Liver (tissue), 3 donors: ENCODE results near the gene DLG4.

ENCODE experiments used
- EGR1 ChIP-seq, 2 donors: IDR thresholded peaks; 2 replicates each; pipeline ENCODE4 v1.6.1; 2016 to 2018; ENCODE audit warnings: antibody characterized with exemption in 2 of 2, low read depth in 2 of 2
- GABPA ChIP-seq, 2 donors: IDR thresholded peaks in 1 of 2; conservative IDR thresholded peaks in 1 of 2; 2 replicates each; pipeline ENCODE4 v1.6.1; 2016; ENCODE audit warnings: antibody characterized with exemption in 2 of 2, mild to moderate bottlenecking in 1 of 2, moderate library complexity in 1 of 2
- HNF4G ChIP-seq: IDR thresholded peaks from 2 replicates; pipeline ENCODE4 v1.6.1; 2016; ENCODE audit warnings: antibody characterized with exemption
- NR2F2 ChIP-seq: IDR thresholded peaks from 2 replicates; pipeline ENCODE4 v1.6.1; 2016; ENCODE audit warnings: antibody characterized with exemption
- RAD21 ChIP-seq, 2 donors: IDR thresholded peaks; 2 replicates each; pipeline ENCODE4 v1.6.1; 2016; ENCODE audit warnings: antibody characterized with exemption in 2 of 2, mild to moderate bottlenecking in 2 of 2
- REST ChIP-seq: IDR thresholded peaks from 2 replicates; pipeline ENCODE4 v1.6.1; 2016; ENCODE audit warnings: antibody characterized with exemption, mild to moderate bottlenecking
- SP1 ChIP-seq: IDR thresholded peaks from 2 replicates; pipeline ENCODE4 v1.6.1; 2018; ENCODE audit warnings: antibody characterized with exemption, mild to moderate bottlenecking
- TAF1 ChIP-seq: conservative IDR thresholded peaks from 2 replicates; pipeline ENCODE4 v1.6.1; 2016; ENCODE audit warnings: antibody characterized with exemption, mild to moderate bottlenecking
- YY1 ChIP-seq: IDR thresholded peaks from 2 replicates; pipeline ENCODE4 v1.6.1; 2016; ENCODE audit warnings: antibody characterized with exemption, mild to moderate bottlenecking
- ZBTB33 ChIP-seq: IDR thresholded peaks from 2 replicates; pipeline ENCODE4 v1.6.1; 2016; ENCODE audit warnings: antibody characterized with exemption
- TF ChIP-seq, protein P1 (sequence below): fragments of 150-350 bp; IDR thresholded peaks from 2 replicates; pipeline ENCODE4 v1.5.1; 2017; ENCODE audit warnings: improper control_type of control experiment, low read depth, low read length; ENCODE audit not compliant: missing input control
- donor health status: healthy.
- donor health status: healthy.

- TF ChIP-seq, protein P1, sequence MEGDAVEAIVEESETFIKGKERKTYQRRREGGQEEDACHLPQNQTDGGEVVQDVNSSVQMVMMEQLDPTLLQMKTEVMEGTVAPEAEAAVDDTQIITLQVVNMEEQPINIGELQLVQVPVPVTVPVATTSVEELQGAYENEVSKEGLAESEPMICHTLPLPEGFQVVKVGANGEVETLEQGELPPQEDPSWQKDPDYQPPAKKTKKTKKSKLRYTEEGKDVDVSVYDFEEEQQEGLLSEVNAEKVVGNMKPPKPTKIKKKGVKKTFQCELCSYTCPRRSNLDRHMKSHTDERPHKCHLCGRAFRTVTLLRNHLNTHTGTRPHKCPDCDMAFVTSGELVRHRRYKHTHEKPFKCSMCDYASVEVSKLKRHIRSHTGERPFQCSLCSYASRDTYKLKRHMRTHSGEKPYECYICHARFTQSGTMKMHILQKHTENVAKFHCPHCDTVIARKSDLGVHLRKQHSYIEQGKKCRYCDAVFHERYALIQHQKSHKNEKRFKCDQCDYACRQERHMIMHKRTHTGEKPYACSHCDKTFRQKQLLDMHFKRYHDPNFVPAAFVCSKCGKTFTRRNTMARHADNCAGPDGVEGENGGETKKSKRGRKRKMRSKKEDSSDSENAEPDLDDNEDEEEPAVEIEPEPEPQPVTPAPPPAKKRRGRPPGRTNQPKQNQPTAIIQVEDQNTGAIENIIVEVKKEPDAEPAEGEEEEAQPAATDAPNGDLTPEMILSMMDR: no peak
- TF ChIP-seq EGR1 (IDR thresholded peaks at IDR 0.05; ENCODE audit: low read depth in 2 of 2): no peak
- TF ChIP-seq GABPA (IDR thresholded peaks at IDR 0.05 in 1 of 2, conservative IDR thresholded peaks at IDR 0.05 in 1 of 2): no peak
- no peak for TF ChIP-seq YY1
- TF ChIP-seq NR2F2: no peak
- TF ChIP-seq TAF1: no peak
- no peak for TF ChIP-seq RAD21 (IDR thresholded peaks at IDR 0.05)
- TF ChIP-seq ZBTB33: no peak
- TF ChIP-seq REST: no peak
- TF ChIP-seq HNF4G: no peak
- TF ChIP-seq SP1: no peak
Observed at GRCh38 chr17:7176107-7176840, 43.4 kb downstream of the DLG4 start.
